GM13976 (cell line): Measurements from ENCODE around the gene TTF1.

Source experiments
- DNase-seq: peaks from one replicate; pipeline ENCODE4 v3.0.0; 2012; ENCODE audit warnings: low spot score
- in situ Hi-C: fragments of 300-500 bp; cut with MboI; formaldehyde crosslinking; loops from one replicate; pipeline ENCODE4 v1.12.0; 2022; ENCODE audit warnings: low sequenced_read_pairs, mixed read lengths, inconsistent platforms; ENCODE audit not compliant: unreplicated experiment
- TF ChIP-seq, protein P1 (sequence below): IDR thresholded peaks from 2 replicates; pipeline ENCODE4 v1.5.1; 2012; ENCODE audit warnings: borderline replicate concordance, mild to moderate bottlenecking; ENCODE audit not compliant: insufficient read depth; ENCODE audit errors: extremely low read depth, missing control alignments, control extremely low read depth

Gene TTF1

DNA sequence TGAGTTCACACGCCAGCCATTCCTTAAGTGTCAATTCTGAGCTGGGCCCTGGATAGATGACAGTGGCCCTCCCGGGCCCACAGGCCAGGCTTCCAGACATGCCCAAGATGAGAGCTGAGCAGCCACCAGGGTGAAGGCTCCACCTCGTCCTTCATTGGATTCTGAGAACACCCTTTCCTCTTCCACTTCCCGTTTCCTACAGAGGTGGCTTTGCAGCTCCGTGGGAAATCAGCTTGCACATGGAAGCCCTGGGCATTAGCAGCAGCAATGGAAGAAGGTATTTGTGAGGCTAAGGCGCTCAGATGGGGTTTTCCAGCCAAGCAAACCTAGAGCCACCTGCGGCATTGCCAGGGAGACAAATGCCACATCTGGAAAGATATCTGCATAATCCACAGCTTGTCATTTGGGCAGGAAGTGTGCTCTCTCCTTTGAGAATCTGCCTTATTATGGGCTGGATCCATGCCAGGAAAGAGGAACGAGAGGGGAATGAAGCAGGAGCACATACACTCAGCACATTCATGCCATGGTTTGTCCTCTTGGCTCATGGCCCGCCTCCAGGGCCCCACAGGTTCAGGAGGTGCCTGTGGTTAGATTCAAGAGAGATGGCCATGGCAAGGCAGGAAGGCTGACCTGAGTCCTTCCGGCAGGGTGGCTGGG, 37.4 kb upstream of the TTF1 start:
- in situ Hi-C loops: no loop called here
- TF ChIP-seq, protein P1, sequence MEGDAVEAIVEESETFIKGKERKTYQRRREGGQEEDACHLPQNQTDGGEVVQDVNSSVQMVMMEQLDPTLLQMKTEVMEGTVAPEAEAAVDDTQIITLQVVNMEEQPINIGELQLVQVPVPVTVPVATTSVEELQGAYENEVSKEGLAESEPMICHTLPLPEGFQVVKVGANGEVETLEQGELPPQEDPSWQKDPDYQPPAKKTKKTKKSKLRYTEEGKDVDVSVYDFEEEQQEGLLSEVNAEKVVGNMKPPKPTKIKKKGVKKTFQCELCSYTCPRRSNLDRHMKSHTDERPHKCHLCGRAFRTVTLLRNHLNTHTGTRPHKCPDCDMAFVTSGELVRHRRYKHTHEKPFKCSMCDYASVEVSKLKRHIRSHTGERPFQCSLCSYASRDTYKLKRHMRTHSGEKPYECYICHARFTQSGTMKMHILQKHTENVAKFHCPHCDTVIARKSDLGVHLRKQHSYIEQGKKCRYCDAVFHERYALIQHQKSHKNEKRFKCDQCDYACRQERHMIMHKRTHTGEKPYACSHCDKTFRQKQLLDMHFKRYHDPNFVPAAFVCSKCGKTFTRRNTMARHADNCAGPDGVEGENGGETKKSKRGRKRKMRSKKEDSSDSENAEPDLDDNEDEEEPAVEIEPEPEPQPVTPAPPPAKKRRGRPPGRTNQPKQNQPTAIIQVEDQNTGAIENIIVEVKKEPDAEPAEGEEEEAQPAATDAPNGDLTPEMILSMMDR: no peak
- DNase-seq: no peak

DNA sequence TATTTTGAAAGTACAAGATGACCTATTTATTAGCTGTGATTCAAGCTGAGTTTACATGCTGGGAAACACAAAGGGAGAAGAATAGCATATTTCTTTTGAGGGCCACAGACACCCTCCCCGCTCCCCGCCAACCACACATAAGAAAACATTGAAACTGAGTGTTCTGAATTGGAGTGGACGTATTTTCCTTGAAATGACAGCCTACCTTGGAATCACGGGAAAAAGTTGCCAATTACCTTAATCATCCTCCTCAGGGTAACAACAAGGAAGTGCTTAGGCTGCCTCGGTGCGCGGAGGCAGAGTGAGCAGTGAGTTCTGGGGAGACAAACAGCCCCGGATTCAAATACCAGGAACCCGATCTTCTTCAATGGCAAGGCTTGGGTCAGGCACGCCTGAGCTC, 34.8 kb upstream of the TTF1 start:
- TF ChIP-seq, protein P1: no peak
- in situ Hi-C loops: no loop called here
- DNase-seq: no peak

DNA sequence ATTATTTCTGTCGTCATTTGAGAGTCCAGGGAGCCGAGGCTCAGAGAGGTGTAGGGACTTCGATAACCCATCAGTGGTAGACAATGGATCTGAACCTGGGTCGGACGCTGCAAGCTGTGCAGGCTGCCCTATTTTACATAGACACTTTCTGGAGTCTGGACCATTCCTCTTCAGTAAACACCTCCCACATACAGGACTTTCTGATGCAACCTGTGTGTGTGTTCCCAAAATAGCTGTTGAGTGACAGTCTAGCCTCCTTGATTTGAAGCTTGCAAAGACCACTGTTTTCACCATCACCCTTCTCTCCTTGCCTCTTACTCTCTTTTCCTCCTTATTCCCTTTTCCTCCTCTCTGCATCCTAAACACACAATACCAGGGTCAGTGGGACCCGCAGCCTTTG, 34.1 kb upstream of the TTF1 start:
- TF ChIP-seq, protein P1: no peak
- in situ Hi-C loops: no loop called here

DNA sequence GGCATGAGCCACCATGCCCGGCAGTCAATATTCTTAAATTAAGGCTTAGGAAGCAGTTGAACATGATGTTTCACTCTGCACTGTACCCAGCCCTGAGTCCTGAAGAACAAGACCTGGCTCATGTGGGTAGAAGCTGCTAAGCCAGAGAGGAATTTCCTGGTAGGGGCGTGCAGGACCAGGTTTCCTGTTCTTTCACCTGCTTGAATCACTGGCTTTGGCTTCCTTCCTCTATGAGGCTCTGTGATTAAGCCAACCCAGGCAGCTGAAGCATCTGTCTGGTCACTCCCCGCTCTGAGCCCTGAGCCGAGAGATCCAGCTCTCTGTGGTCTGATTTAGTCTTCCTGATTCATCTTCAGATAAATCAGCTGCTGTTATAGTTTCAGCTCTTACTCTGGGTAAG, 32.5 kb upstream of the TTF1 start:
- in situ Hi-C loops: no loop called here
- DNase-seq: no peak
- TF ChIP-seq, protein P1: no peak

More for the DNA sequence above, 34.1 kb upstream of the TTF1 start:
- DNase-seq: no peak

DNA sequence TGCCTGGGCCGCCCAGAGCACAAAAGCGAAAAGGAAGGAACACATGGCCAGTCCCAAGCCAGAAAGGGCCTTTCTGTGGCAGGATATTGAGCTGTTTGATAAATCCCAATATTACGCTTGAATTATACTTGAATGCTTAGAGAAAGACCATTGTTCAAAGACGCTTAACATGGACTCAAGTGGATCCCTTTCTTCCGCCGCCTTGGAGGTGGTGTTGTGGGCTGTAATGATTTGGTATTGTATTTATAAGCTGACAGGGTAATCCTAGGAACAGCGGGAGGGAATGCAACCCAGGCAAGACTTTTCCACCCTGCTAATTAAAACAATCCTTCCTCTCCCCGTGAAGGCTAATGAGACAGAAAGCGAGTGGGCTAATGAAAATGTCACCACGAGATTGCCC, 28.2 kb upstream of the TTF1 start:
- TF ChIP-seq, protein P1: no peak
- in situ Hi-C loops: no loop called here
- DNase-seq: no peak

DNA sequence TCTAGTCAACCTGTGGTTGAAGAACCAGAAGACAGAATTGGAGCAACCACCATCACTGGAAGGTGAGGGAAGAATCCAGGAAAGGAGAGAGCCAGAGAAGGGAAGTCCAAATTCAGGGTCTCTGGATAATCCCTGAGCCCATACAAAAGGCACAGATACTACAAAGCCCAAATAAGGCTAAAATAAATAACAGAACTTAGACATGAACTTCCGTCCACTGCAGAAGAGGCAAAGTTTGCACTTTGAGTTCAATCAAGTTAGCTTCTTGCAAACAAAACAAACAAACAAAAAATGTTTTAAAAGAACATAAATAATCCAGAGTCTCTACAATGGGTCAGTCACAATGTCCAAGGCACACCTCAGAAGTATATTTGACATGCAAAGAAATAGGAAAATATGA, 24.4 kb upstream of the TTF1 start:
- in situ Hi-C loops: no loop called here
- no peak for DNase-seq

More for the DNA sequence above, 24.4 kb upstream of the TTF1 start:
- TF ChIP-seq, protein P1: no peak
